Fibroblast of the aortic adventitia (primary cell): ENCODE data around the gene EEFSEC. TPM values are rescaled to one million over a fixed set of nuclear protein-coding genes. Genes with fewer than 3 reads are reported as not detected.

ENCODE experiments used
- DNase-seq: peaks from one replicate; pipeline ENCODE4 v3.0.0-alpha.2; 2010; ENCODE audit warnings: low read depth
- H3K4me3 ChIP-seq: 2 replicates; pipeline ENCODE4 v1.5.1; 2011; ENCODE audit warnings: low read depth, mild to moderate bottlenecking, control low read depth, low read length, moderate library complexity
- total RNA-seq: library from RNA; depleted of rRNA; stranded (reverse); fragments of >200 nt; gene quantifications from 2 replicates; pipeline ENCODE4 v1.2.3, GENCODE V29; 2012; ENCODE audit warnings: low replicate concordance
- TF ChIP-seq, protein P1 (sequence below): IDR thresholded peaks from 2 replicates; pipeline ENCODE4 v1.5.1; 2011; ENCODE audit warnings: mild to moderate bottlenecking, low read length, control low read depth, inconsistent platforms; ENCODE audit not compliant: insufficient read depth

EEFSEC gene
- total RNA-seq, 1 donor = 8.1 TPM

GRCh38 chr3:128289534-128289933 is 136.3 kb downstream of the EEFSEC start:
- TF ChIP-seq, protein P1, sequence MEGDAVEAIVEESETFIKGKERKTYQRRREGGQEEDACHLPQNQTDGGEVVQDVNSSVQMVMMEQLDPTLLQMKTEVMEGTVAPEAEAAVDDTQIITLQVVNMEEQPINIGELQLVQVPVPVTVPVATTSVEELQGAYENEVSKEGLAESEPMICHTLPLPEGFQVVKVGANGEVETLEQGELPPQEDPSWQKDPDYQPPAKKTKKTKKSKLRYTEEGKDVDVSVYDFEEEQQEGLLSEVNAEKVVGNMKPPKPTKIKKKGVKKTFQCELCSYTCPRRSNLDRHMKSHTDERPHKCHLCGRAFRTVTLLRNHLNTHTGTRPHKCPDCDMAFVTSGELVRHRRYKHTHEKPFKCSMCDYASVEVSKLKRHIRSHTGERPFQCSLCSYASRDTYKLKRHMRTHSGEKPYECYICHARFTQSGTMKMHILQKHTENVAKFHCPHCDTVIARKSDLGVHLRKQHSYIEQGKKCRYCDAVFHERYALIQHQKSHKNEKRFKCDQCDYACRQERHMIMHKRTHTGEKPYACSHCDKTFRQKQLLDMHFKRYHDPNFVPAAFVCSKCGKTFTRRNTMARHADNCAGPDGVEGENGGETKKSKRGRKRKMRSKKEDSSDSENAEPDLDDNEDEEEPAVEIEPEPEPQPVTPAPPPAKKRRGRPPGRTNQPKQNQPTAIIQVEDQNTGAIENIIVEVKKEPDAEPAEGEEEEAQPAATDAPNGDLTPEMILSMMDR = no peak
- DNase-seq = no peak
- H3K4me3 ChIP-seq = no peak overlapping the region

DNA sequence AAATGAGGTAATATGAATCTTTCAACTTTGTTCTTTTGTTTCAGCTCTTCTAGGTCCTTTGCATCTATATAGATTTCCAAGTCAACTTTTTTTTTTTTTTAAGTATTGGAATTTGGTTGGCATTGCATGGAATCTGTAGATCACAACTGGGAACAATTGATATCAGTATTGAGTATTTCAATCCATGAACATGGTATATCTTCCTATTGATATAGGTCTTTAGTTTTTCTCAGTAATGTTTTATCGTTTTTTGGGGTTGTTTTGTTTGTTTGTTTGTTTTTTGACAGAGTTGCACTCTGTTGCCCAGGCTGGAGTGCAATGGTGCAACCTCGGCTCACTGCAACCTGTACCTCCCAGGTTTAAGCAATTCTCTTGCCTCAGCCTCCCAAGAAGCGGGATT is 137.2 kb downstream of the EEFSEC start:
- TF ChIP-seq, protein P1 = no peak

GRCh38 chr3:128293930-128294329 is 140.6 kb downstream of the EEFSEC start:
- TF ChIP-seq, protein P1 = no peak
- DNase-seq = no peak
- no peak overlapping the region for H3K4me3 ChIP-seq

More for the DNA sequence above, 137.2 kb downstream of the EEFSEC start:
- no peak for DNase-seq
- no peak overlapping the region for H3K4me3 ChIP-seq

GRCh38 chr3:128294999-128295468 is 141.8 kb downstream of the EEFSEC start:
- no peak for DNase-seq
- TF ChIP-seq, protein P1 = no peak
- H3K4me3 ChIP-seq = no peak overlapping the region

DNA sequence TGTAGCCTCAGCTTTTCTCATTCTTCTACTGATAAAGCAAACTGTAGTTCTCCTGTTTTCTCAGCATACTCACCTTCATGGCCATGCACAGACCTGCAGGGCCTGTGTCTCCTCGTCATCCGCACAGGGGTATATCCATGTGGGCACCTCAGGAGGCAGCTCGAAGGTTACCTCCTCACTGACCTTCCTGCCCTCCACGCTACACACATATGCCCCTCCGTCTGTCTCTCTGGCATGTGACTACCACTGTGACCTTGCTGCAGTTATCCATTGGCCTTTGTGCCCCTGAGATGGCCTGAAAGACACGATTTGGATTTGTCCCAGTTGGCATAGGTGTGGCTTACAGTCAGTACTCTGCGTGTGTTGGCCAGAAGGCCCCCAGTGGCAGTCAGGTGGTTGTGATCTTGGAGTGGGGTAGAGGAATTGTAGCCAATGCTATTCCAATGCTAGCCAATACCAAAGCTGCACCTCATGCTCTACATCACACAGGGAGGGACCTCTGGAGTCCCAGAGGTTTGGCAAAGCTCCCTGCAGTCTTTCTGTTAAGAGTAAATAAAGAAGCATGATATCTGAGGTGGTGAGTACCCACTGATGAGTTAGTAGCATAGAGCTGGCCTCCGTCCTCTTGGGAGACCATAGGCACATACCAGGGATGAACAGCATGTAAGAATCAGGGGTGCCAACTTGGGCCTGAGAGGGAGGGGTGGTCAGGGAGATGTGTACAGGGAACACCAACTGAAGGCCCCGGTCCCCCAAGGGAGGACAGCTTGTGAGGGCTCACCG is 143.4 kb downstream of the EEFSEC start:
- DNase-seq = no peak
- TF ChIP-seq, protein P1 = no peak
- no peak overlapping the region for H3K4me3 ChIP-seq

- DNase-seq = peak; percentile 48
- H3K4me3 ChIP-seq = no peak overlapping the region
- TF ChIP-seq, protein P1 = no peak
Observed at GRCh38 chr3:128297401-128298138, 144.3 kb downstream of the EEFSEC start.
